Choroid plexus epithelial cell (primary cell): Measurements from ENCODE around the gene PLPPR3.

ENCODE experiments used
- DNase-seq: peaks from one replicate; pipeline ENCODE4 v3.0.0-alpha.2; 2010; ENCODE audit warnings: low read depth
- H3K4me3 ChIP-seq: 2 replicates; pipeline ENCODE4 v1.5.1; 2011; ENCODE audit warnings: low read depth, mild to moderate bottlenecking, control low read depth, low read length, moderate library complexity
- TF ChIP-seq, protein P1 (sequence below): conservative IDR thresholded peaks from 2 replicates; pipeline ENCODE4 v1.5.1; 2011; ENCODE audit warnings: low read depth, mild to moderate bottlenecking, control low read depth, inconsistent platforms, low read length, moderate library complexity

The PLPPR3 gene

DNA sequence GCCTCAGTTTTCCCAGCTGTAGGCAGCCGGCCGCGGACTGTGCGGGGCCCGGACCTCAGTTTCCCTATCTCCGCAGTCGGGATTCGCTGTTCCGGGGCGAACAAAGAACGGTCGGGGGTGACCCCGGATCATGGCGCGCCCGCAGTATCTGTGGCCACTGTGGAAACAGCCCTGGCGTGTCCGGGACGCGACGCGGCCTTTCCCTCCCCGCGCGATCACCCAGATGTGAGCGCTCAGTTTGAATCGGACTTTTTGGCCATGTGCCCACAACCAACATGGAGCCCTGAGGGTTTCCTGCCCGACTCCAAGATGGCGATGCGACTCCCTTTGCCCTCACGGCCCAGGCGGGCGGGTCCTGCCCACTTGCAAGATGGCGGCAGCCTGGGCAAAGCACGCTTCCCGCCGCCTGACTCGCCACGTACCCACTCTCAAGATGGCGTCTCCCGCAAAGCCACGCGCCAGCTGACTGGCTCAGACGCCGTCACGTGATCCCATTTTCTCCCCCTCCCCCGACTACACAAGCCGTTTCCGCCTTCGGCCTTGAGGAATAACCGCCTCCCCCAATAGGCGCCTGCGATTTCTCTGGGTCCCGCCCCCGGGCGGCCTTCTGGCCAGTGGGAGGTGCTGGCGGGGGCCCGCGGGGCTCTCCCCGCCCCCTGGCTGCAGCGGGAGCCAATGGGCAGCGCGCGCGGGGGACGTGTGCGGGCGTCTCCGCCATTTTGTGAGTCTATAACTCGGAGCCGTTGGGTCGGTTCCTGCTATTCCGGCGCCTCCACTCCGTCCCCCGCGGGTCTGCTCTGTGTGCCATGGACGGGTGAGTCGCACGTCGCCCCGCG is 24.8 kb downstream of the PLPPR3 start, which contains the start of gene PTBP1:
Gene PTBP1 (plus strand): TSS at position 761 of the 836 bp plus-strand sequence. CDS start 46 bp downstream, at position 807.
- peak; percentile 100 for DNase-seq
- H3K4me3 ChIP-seq, result peak within 1 kb of the TSS; percentile 84
- TF ChIP-seq, protein P1, sequence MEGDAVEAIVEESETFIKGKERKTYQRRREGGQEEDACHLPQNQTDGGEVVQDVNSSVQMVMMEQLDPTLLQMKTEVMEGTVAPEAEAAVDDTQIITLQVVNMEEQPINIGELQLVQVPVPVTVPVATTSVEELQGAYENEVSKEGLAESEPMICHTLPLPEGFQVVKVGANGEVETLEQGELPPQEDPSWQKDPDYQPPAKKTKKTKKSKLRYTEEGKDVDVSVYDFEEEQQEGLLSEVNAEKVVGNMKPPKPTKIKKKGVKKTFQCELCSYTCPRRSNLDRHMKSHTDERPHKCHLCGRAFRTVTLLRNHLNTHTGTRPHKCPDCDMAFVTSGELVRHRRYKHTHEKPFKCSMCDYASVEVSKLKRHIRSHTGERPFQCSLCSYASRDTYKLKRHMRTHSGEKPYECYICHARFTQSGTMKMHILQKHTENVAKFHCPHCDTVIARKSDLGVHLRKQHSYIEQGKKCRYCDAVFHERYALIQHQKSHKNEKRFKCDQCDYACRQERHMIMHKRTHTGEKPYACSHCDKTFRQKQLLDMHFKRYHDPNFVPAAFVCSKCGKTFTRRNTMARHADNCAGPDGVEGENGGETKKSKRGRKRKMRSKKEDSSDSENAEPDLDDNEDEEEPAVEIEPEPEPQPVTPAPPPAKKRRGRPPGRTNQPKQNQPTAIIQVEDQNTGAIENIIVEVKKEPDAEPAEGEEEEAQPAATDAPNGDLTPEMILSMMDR, result peak; percentile 7

DNA sequence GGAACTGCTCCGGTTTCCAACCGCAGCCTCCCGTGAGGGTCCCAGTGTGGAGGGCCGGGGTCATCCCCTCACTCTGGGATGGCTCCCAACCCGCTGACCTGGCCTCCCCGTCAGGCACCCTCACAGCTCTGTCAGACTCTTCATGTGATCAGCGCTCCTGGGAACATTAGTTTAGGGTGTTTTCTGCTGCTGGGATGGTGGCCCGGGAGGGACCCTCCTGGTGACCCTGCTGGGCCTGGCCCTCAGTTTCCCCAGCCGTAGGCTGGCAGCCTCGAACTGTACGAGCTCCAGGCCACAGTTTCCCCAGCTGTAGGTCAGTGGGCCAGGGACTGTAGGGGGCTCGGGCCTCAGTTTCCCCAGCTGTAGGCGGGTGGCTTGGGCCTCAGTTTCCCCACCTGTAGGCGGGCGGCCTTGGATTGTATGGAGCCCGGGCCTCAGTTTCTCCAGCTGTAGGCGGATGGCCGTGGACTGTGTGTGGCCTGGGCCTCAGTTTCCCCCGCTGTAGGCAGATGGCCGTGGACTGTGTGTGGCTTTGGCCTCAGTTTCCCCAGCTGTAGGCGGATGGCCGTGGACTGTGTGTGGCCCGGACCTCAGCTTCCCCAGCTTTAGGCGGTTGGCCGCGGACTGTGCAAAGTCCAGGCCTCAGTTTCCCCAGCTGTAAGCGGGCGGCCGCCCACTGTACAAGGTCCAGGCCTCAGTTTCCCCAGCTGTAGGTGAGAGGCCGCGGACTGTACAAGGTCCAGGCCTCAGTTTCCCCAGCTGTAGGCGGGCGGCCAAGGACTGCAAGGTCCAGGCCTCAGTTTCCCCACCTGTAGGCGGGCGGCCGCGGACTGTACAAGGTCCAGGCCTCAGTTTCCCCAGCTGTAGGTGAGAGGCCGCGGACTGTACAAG is 25.8 kb downstream of the PLPPR3 start:
- no peak for DNase-seq
- H3K4me3 ChIP-seq, result peak overlapping the region; percentile 72
- TF ChIP-seq, protein P1, result no peak

DNA sequence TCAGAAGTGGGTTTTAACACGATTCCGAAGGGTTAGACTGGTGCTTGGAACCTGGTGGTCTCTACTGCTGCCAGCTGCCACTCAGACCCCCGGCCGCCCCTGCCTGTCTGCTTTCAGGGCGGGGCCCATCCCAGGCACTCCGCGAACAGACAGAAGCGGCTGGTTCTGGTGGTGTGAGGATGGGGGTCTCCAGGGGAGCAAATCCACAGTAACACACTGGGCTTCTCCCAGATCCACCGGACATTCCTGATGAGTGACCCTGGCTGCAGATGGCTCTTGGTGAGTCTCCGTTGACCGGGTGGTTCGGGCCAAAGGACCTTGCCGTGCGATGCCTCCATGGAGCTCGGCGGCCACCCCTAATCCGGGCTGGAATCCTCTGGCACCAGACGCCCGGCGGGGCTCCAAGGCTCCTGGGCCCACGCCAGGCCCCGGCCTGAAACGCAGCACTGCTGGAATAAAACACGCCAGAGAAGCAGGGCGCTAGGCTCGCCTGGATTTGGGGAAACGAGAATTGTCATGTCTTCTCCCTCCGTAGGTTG is 26.6 kb downstream of the PLPPR3 start:
- no peak for DNase-seq
- TF ChIP-seq, protein P1, result no peak
- no peak overlapping the region for H3K4me3 ChIP-seq

DNA sequence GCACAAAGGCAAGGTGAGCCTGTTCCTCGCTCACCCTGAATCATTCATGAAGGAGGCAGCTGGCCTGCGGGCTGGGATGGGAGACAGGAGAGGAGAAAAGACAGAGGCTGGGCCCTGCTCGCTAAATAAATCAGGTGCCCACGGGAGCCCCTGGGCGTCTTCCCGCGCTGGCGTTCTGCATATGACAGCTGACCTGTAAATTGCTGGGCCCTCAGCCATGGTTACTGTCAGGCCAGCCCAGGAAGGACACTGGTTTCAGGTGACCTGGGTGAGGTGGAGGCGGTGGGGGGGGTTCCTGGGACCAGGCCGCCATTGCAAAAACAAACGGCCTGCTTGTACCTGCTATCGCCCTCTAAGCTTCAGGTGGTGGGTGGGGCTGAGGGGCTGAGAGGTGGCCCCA is 27.9 kb downstream of the PLPPR3 start:
- no peak overlapping the region for H3K4me3 ChIP-seq
- no peak for DNase-seq
- TF ChIP-seq, protein P1, result no peak

DNA sequence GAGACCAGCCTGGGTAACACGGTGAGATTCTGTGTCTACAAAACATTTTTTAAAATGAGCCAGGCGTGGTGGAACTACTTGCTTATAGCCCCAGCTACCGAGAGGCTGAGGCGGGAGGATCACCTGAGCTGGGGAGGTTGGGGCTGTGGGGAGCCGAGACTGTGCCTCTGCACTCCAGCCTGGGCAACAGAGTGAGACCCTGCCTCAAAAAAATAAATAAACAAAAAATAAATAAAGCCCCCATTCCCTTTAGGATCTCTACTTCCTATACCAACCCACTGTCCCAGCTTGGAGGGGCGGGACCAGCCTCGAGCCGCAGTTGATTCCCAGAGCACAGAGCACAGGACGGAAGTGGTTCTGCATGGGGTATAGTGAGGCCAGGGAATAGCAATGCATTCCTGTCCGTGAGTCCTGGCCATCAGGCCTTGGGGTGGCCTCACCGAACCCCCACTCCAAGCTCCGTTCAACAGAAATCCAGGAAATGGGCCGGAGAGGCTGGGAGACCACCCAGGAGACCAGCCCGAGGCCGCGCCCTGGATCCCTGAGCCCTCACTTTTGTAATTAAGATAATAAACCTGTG is 29.4 kb downstream of the PLPPR3 start:
- no peak overlapping the region for H3K4me3 ChIP-seq
- DNase-seq, result no peak
- TF ChIP-seq, protein P1, result no peak

DNA sequence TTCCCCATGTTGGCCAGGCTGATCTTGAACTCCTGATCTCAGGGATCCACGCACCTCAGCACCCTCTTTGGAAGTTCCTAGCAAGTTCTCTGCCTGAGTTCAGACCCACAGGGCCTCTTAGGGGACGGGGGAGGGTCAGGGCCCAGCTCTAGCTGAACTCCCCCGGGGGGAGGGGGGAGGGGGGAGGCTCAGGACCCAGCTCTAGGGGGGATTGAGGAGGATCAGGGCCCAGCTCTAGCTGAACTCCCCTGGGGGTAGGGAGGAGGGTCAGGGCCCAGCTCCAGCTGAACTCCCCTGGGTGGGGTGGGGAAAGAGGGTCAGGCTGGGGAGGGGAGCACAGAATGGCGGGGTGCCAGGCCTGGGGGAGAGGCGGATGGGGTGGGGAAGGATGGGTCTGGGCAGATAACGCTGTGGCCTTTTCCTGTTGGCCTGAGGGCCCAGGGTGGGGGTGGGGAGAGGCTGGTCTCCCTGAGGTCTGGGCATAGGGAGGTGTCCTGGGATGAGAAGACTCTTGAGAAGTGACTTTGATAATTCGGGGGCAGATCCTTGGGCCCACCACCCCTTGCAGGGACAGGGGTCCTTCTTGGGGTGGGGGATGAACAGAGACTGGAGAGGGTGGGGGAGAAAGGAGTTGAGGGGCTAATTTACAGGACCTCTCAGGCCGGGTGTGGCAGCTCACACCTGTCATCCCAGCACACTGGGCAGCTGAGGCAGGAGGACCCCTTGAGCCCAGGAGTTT is 30.0 kb downstream of the PLPPR3 start:
- TF ChIP-seq, protein P1, result no peak
- no peak for DNase-seq

More for the DNA sequence above, 30.0 kb downstream of the PLPPR3 start:
- no peak overlapping the region for H3K4me3 ChIP-seq
